Thymus (tissue), 11 donors: ENCODE data around the gene UMAD1. TPM values are rescaled to one million over a fixed set of nuclear protein-coding genes. Genes with fewer than 3 reads are reported as not detected.

ENCODE experiments used
- DNase-seq, 9 donors: peaks; one replicate each; pipeline ENCODE4 v3.0.0-alpha.2; 2013; ENCODE audit warnings: low spot score in 9 of 9, low read depth in 6 of 9, missing footprints in 1 of 9
- H3K27ac ChIP-seq, 2 donors: one replicate each; pipeline ENCODE4 v1.5.1; 2013; ENCODE audit warnings: control low read depth in 1 of 2, low read depth in 1 of 2, low read length in 1 of 2, mild to moderate bottlenecking in 1 of 2, moderate library complexity in 1 of 2
- H3K27me3 ChIP-seq, 2 donors: one replicate each; pipeline ENCODE4 v1.5.1; 2013; ENCODE audit warnings: low read length in 1 of 2; ENCODE audit not compliant: control insufficient read depth in 2 of 2, insufficient read depth in 1 of 2
- H3K36me3 ChIP-seq, 2 donors: one replicate each; pipeline ENCODE4 v1.5.1; 2013; ENCODE audit warnings: low read length in 1 of 2, mild to moderate bottlenecking in 1 of 2, moderate library complexity in 1 of 2; ENCODE audit not compliant: control insufficient read depth in 2 of 2, insufficient read depth in 2 of 2
- H3K4me1 ChIP-seq, 2 donors: one replicate each; pipeline ENCODE4 v1.5.1; 2013; ENCODE audit warnings: low read length in 2 of 2; ENCODE audit not compliant: control insufficient read depth in 2 of 2, insufficient read depth in 2 of 2
- H3K4me3 ChIP-seq, 2 donors: one replicate each; pipeline ENCODE4 v1.5.1; 2013; ENCODE audit warnings: low read length in 2 of 2, control low read depth in 1 of 2, mild to moderate bottlenecking in 1 of 2
- H3K9me3 ChIP-seq, 2 donors: one replicate each; pipeline ENCODE4 v1.5.1; 2013; ENCODE audit warnings: low read length in 1 of 2, mild to moderate bottlenecking in 1 of 2; ENCODE audit not compliant: control insufficient read depth in 2 of 2, insufficient read depth in 1 of 2
- WGBS: extraction: QIAGEN DNeasy Blood & Tissue Kit; methylation state at CpG from one replicate; pipeline ENCODE4 v1.1.7; 2013; 5-methylcytosine and 5-hydroxymethylcytosine counted together
- polyA plus RNA-seq: library from polyadenylated mRNA; stranded (reverse); fragments of 200-250 nt; gene quantifications from one replicate; pipeline ENCODE4 v1.2.3, GENCODE V29; 2013
- total RNA-seq: library from RNA; stranded (reverse); fragments of 120-200 nt; gene quantifications from one replicate; pipeline ENCODE4 v1.2.4, GENCODE V29; 2013
- donor health status: healthy.

The UMAD1 gene
- total and polyA plus RNA-seq, 2 donors, result 15.7 to 21.9 TPM

DNA sequence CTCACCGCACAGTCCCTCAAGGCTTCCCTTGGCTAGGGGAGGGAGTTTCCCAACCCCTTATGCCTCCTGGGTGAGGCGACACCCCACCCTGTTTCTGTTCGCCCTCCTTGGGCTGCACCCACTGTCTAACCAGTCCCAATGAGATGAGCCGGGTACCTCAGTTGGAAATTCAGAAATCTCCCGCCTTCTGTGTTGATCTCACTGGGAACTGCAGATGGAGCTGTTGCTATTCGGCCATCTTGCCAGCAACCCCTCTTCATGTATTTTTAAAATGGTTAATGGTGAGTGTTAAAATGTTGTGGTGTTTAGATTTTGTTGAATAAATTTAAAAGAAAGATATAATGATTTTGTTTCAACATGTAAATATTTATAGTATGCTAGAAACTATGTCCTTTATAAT, 22.0 kb downstream of the UMAD1 start:
- H3K4me1 ChIP-seq, result no peaks in the 10 kb centered on the region
- H3K4me3 ChIP-seq, result no peak overlapping the region
- H3K36me3 ChIP-seq, result no peaks in the 10 kb centered on the region
- H3K27ac ChIP-seq, result no peak overlapping the region
- no peaks in the 10 kb centered on the region for H3K27me3 ChIP-seq
- no peaks in the 10 kb centered on the region for H3K9me3 ChIP-seq
- 97% methylated on average over 6 of the region's 6 CpGs for WGBS
- no peak for DNase-seq

DNA sequence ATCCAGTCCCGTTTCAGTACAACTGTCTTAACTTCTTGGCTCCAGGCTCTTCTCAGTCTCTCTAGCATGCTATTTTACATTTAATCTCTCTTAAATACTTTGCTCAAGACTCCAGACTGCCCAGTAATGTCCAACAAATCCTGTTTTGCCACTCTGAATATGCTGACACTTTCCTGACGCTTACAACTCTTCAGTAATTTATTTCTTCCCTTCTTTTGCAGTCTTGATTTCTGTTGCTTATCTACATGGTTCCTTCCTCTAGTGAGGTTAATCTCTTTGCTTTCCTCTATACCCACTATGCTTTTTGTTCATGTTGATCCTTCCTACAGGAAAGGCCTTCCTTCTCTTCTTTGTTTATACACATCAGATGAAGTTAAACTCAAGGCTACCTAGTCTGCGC, 23.7 kb downstream of the UMAD1 start:
- Histone ChIP-seq H3K27ac (no peak overlapping the region), H3K36me3 (no peaks in the 10 kb centered on the region), H3K9me3 (no peaks in the 10 kb centered on the region), H3K27me3 (no peaks in the 10 kb centered on the region), H3K4me3 (no peak overlapping the region), H3K4me1 (no peaks in the 10 kb centered on the region)
- 95% methylated on average over 3 of the region's 3 CpGs for WGBS
- no peak for DNase-seq

DNA sequence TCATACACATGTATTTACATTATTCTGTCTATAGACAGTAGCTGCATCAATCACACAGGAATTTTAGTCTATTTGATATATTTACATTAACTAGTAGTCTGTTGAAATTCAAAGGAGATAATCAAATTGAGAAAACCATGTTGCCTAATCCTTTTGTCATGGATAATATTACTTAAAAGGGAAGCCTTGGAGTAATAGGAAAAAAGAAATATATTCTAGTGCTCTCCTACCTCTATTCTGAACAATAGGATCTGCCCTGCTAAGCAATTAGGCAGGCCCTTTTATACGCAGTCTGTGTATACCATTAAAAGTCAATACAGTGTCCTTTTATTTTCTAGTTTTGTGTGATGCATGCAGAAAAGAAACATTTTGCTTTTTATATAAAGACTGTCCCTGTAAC, 24.5 kb downstream of the UMAD1 start:
- DNase-seq, result no peak
- no peaks in the 10 kb centered on the region for H3K27me3 ChIP-seq
- WGBS, result 100% methylated on average over 1 of the region's 1 CpG

DNA sequence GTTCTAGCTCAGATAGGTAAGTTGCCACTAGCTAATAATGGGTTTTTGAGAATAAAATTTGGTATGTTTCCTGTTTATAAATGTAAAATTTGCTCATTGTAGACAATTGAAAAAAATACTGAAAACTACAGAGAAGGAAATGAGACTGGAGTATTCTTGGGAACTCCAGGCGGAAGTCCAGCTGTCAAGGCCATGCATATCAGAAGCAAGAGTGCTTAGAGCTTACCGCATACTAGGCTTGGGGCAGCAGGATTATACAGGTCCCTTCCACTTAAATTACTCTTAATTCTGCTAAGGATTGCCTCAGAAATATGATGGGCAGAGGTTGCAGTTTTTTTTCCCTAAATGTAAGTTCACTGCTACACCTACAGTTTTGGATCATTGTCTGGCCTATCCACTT, 26.6 kb downstream of the UMAD1 start:
- Histone ChIP-seq H3K27ac (no peak overlapping the region), H3K4me3 (no peak overlapping the region), H3K4me1 (no peaks in the 10 kb centered on the region), H3K9me3 (no peaks in the 10 kb centered on the region), H3K36me3 (no peaks in the 10 kb centered on the region), H3K27me3 (no peaks in the 10 kb centered on the region)
- DNase-seq, result no peak
- WGBS, result 96% methylated on average over 2 of the region's 2 CpGs

More for the DNA sequence above, 24.5 kb downstream of the UMAD1 start:
- no peak overlapping the region for H3K27ac ChIP-seq
- H3K4me3 ChIP-seq, result no peak overlapping the region
- H3K4me1 ChIP-seq, result no peaks in the 10 kb centered on the region
- H3K36me3 ChIP-seq, result no peaks in the 10 kb centered on the region
- no peaks in the 10 kb centered on the region for H3K9me3 ChIP-seq

DNA sequence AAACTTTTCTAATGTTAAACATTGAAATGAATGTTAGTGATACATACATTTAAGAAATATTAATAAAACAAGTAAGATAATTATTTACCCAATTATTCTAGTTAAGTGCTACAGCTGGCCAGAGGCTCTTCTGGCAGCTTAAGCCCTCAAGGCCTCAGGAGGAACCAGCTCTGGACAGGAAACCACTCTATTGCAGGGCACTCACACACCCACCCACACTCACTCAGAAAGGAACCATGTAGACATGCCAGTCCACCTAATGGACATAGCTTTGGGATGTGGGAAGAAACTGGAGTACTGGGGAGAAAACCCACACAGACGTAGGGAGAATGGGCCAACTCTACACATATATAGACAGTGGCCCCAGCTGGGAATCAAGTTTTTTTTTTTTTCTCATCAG, 28.2 kb downstream of the UMAD1 start:
- Histone ChIP-seq H3K4me3 (no peak overlapping the region), H3K27ac (no peak overlapping the region), H3K9me3 (no peaks in the 10 kb centered on the region), H3K4me1 (no peaks in the 10 kb centered on the region), H3K36me3 (no peaks in the 10 kb centered on the region), H3K27me3 (no peaks in the 10 kb centered on the region)
- 100% methylated on average over 1 of the region's 1 CpG for whole genome bisulfite sequencing
- no peak for DNase-seq

DNA sequence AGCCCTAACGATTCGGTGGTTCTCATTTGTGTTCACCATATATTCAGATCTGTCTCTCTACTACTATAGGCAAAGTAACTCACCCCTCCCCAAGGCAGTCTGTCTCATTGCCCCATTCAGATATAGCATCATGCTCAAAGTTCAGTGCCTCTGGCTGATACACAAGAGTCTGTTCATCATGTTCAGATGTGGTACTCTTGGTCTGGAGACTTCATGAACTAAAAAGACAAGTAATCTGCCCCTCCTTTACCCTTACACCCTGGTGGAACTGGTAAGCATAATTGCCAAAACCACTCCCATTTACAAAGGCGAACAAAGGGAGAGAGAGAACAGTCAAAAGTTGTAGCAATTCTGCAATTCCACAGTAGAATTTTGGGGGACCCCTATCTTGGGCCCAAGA, 29.9 kb downstream of the UMAD1 start:
- no peaks in the 10 kb centered on the region for H3K4me1 ChIP-seq
- WGBS, result 96% methylated on average over 3 of the region's 3 CpGs
- no peak overlapping the region for H3K4me3 ChIP-seq
- H3K9me3 ChIP-seq, result no peaks in the 10 kb centered on the region
- no peaks in the 10 kb centered on the region for H3K27me3 ChIP-seq
- H3K27ac ChIP-seq, result no peak overlapping the region
- DNase-seq, result no peak
- H3K36me3 ChIP-seq, result peaks cover 8% of the 10 kb centered on the region in 2 donors

DNA sequence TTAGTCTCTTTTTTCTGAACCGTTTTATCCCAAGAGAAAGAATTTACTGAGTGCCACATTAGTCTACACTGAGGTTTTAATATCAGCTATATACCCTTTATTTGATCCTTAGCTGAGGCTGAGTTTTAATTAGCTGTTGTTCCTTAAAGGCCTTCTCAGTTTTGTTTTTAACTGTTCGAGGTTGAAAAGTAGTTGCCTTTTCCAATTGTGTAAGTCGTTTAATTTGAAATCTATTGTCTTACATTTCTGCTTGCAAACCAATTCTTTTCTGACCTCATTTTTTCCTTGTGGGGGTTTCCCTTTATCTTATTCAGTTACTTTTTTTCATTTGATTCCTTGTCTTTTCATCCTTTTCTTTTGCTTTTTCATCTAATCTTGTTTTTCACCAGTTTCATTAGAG, 30.8 kb downstream of the UMAD1 start:
- Histone ChIP-seq H3K27ac (no peak overlapping the region), H3K9me3 (no peaks in the 10 kb centered on the region), H3K27me3 (no peaks in the 10 kb centered on the region), H3K36me3 (peaks cover 11 to 16% of the 10 kb centered on the region in 2 donors), H3K4me3 (no peak overlapping the region), H3K4me1 (no peaks in the 10 kb centered on the region)
- 81% methylated on average over 3 of the region's 3 CpGs for WGBS
- DNase-seq, result no peak

DNA sequence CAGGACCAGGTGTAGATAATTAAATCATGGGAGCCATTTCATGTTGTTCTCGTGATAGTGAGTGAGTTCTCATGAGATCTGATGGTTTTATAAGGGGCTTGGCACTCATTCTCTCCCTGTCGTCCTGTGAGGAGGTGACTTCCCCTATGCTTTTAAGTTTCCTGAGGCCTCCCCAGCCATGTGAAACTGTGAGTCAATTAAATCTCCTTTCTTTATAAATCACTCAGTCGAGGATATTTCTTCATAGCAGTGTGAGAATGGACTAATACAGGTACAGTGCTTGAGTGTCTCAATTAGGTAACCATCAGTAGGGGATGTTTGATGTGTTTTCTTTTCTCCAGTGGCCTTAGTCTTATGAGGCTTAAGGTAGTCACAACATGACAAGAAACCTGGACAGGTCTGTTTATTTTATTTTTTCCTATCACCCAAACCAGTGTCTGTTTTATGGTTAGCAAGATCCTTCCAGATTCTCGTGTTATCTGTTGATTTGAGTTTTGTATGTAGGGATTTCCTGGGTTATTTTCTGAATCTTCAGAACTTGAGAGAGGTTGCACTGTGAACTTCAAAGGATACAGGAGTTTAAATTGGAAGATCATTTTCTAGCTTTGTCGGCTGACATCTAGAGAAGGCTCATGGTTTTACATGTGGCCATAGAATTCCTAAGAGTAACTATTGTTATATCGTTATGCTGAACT, 32.1 kb downstream of the UMAD1 start:
- DNase-seq, result no peak
- H3K4me1 ChIP-seq, result no peaks in the 10 kb centered on the region
- H3K27ac ChIP-seq, result no peak overlapping the region
- 90% methylated on average over 6 of the region's 6 CpGs for WGBS
- no peaks in the 10 kb centered on the region for H3K9me3 ChIP-seq
- no peak overlapping the region for H3K4me3 ChIP-seq
- no peaks in the 10 kb centered on the region for H3K27me3 ChIP-seq
- peaks cover 11 to 16% of the 10 kb centered on the region in 2 donors for H3K36me3 ChIP-seq

DNA sequence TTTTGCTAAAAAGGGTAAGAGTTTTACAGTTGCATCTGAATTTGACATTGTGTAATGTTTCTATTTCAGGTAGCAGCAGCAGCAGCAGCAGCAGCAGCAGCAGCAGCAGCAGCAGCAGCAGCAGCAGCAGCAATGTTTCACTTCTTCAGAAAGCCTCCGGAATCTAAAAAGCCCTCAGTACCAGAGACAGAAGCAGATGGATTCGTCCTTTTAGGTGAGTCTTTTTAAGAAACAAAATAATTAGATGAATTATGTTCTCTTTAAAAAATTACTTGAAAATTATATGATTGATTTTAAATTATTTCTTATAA, 32.6 kb downstream of the UMAD1 start:
- H3K27me3 ChIP-seq, result no peaks in the 10 kb centered on the region
- no peak overlapping the region for H3K4me3 ChIP-seq
- no peaks in the 10 kb centered on the region for H3K9me3 ChIP-seq
- peaks cover 11 to 20% of the 10 kb centered on the region in 2 donors for H3K36me3 ChIP-seq
- H3K27ac ChIP-seq, result no peak overlapping the region
- whole genome bisulfite sequencing, result 97% methylated on average over 2 of the region's 2 CpGs
- no peaks in the 10 kb centered on the region for H3K4me1 ChIP-seq
- DNase-seq, result no peak

DNA sequence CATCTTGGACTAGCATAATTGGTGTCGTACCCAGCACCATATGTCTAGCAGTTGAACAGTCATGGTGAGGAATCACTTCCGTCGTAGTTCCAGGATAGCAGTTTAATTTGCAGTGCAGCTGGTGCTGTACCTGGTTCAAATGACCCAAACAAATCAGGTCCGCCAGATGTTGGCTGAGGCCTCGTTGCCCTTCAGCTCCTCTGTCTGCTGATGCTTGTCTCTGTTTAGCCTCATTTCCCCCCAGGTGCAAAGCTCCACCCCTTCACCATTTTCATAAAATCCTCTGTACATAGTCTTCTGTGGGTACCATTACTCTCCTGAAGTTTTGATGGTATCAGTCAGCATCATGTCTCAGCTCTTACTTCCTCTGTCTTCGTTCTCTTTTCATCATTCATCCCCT, 35.1 kb downstream of the UMAD1 start:
- no peaks in the 10 kb centered on the region for H3K27me3 ChIP-seq
- no peak overlapping the region for H3K4me3 ChIP-seq
- peaks cover 11 to 20% of the 10 kb centered on the region in 2 donors for H3K36me3 ChIP-seq
- WGBS, result 74% methylated on average over 6 of the region's 6 CpGs
- H3K4me1 ChIP-seq, result no peaks in the 10 kb centered on the region
- no peaks in the 10 kb centered on the region for H3K9me3 ChIP-seq
- DNase-seq, result peak in 2 of 9 donors; percentile 31 to 34
- H3K27ac ChIP-seq, result no peak overlapping the region
